GM23338 (cell line): ENCODE measurements around the gene RHBDL3. TPM values are rescaled to one million over a fixed set of nuclear protein-coding genes. Genes with fewer than 3 reads are reported as not detected.

Experiments
- ATAC-seq: fragments of 200-7000 bp; cut with Tn5 transposase; 3 replicates; pipeline ENCODE4 v1.9.1; 2020
- DNase-seq: peaks from one replicate; pipeline ENCODE4 v3.0.0-alpha.2; 2015; ENCODE audit warnings: low spot score
- H2AFZ ChIP-seq: fragments of 200-600 bp; sonication (generic); 2 replicates; pipeline ENCODE4 v1.8.0; 2016; ENCODE audit warnings: antibody characterized with exemption, mild to moderate bottlenecking, moderate library complexity
- H3F3A ChIP-seq: fragments of 200-600 bp; sonication (generic); replicated peaks from 2 replicates; pipeline ENCODE4 v1.8.0; 2017; ENCODE audit warnings: antibody characterized with exemption, mixed run types, low read depth
- H3K27ac ChIP-seq: fragments of 200-600 bp; sonication (generic); 2 replicates; pipeline ENCODE4 v1.6.1; 2016; ENCODE audit warnings: low read depth
- H3K27me3 ChIP-seq: fragments of 200-600 bp; sonication (generic); 2 replicates; pipeline ENCODE4 v1.8.0; 2016; ENCODE audit warnings: mild to moderate bottlenecking, mixed run types, moderate library complexity; ENCODE audit not compliant: insufficient read depth
- H3K36me3 ChIP-seq: fragments of 200-600 bp; sonication (generic); 2 replicates; pipeline ENCODE4 v1.8.0; 2016; ENCODE audit warnings: mild to moderate bottlenecking; ENCODE audit not compliant: insufficient read depth
- H3K4me1 ChIP-seq: fragments of 200-600 bp; sonication (generic); 2 replicates; pipeline ENCODE4 v1.8.0; 2016; ENCODE audit warnings: mild to moderate bottlenecking, moderate library complexity; ENCODE audit not compliant: insufficient read depth
- H3K4me2 ChIP-seq: fragments of 200-600 bp; sonication (generic); 2 replicates; pipeline ENCODE4 v1.7.1; 2017; ENCODE audit warnings: mixed run types
- H3K4me3 ChIP-seq: fragments of 200-600 bp; sonication (generic); 2 replicates; pipeline ENCODE4 v1.6.1; 2016; ENCODE audit warnings: mixed run types
- H3K79me2 ChIP-seq: fragments of 200-600 bp; sonication (generic); replicated peaks from 2 replicates; pipeline ENCODE4 v1.8.0; 2017; ENCODE audit warnings: mild to moderate bottlenecking; ENCODE audit not compliant: insufficient read depth
- H3K9me2 ChIP-seq: fragments of 200-600 bp; sonication (generic); 2 replicates; pipeline ENCODE4 v1.8.0; 2017; ENCODE audit not compliant: insufficient read depth
- H4K20me1 ChIP-seq: fragments of 200-600 bp; sonication (generic); replicated peaks from 2 replicates; pipeline ENCODE4 v1.8.0; 2017; ENCODE audit warnings: mild to moderate bottlenecking; ENCODE audit not compliant: insufficient read depth
- H3K27ac Mint-ChIP-seq: 2 replicates; pipeline ENCODE4 v1.8.0; 2020; ENCODE audit warnings: inconsistent platforms, mild to moderate bottlenecking, moderate library complexity, mixed read lengths
- H3K27me3 Mint-ChIP-seq: 3 replicates; pipeline ENCODE4 v1.8.0; 2022; ENCODE audit warnings: low read depth, mild to moderate bottlenecking, moderate library complexity, mixed read lengths, inconsistent platforms; ENCODE audit not compliant: insufficient read depth, poor library complexity
- H3K36me3 Mint-ChIP-seq: 3 replicates; pipeline ENCODE4 v1.8.0; 2021; ENCODE audit warnings: low read depth, mild to moderate bottlenecking, inconsistent platforms, moderate library complexity, mixed read lengths
- H3K4me1 Mint-ChIP-seq: 3 replicates; pipeline ENCODE4 v1.8.0; 2020; ENCODE audit warnings: mild to moderate bottlenecking, inconsistent platforms, mixed read lengths
- H3K4me3 Mint-ChIP-seq: 3 replicates; pipeline ENCODE4 v1.8.0; 2021; ENCODE audit warnings: moderate library complexity, mild to moderate bottlenecking, inconsistent platforms, mixed read lengths
- H3K9me3 Mint-ChIP-seq: 3 replicates; pipeline ENCODE4 v1.8.0; 2020; ENCODE audit warnings: moderate library complexity, mild to moderate bottlenecking, inconsistent platforms, mixed read lengths
- CREB1 ChIP-seq: fragments of 250-450 bp; sonication (Bioruptor Pico); IDR thresholded peaks from 2 replicates; pipeline ENCODE4 v1.5.0; 2020; ENCODE audit warnings: low read depth, mild to moderate bottlenecking, moderate library complexity
- EZH2 ChIP-seq: fragments of 200-600 bp; sonication (generic); IDR thresholded peaks from one replicate; pipeline ENCODE4 v1.8.0; 2017; ENCODE audit warnings: antibody characterized with exemption, mild to moderate bottlenecking, low read depth; ENCODE audit not compliant: unreplicated experiment
- EZH2phosphoT487 ChIP-seq: fragments of 200-600 bp; sonication (generic); IDR thresholded peaks from one replicate; pipeline ENCODE4 v1.8.1; 2018; ENCODE audit warnings: antibody characterized with exemption; ENCODE audit not compliant: unreplicated experiment
- NANOG ChIP-seq: IDR thresholded peaks from 2 replicates; pipeline ENCODE4 v1.6.1; 2016; ENCODE audit warnings: antibody characterized with exemption, borderline replicate concordance
- POLR2AphosphoS5 ChIP-seq: IDR thresholded peaks from 2 replicates; pipeline ENCODE4 v1.6.1; 2016; ENCODE audit warnings: antibody characterized with exemption, low read depth
- STAT1 ChIP-seq: IDR thresholded peaks from one replicate; pipeline ENCODE4 v1.6.1; 2016; ENCODE audit warnings: antibody characterized with exemption; ENCODE audit not compliant: unreplicated experiment
- ZNF114 ChIP-seq: fragments of 250-450 bp; sonication (Bioruptor Pico); IDR thresholded peaks from 2 replicates; pipeline ENCODE4 v1.5.0; 2020; ENCODE audit warnings: mild to moderate bottlenecking, moderate library complexity
- polyA plus RNA-seq: library from polyadenylated mRNA; unstranded; fragments of >200 nt; fragmentation: Nextera tagmentation; extraction: Ambion mirVana; gene quantifications from 2 replicates; pipeline ENCODE4 v1.2.1, GENCODE V29; 2016
- total RNA-seq: library from RNA; depleted of rRNA; stranded (reverse); fragments of >200 nt; shearing (Covaris generic); gene quantifications from 2 replicates; pipeline ENCODE4 v1.2.3, GENCODE V29; 2014
- TF ChIP-seq, protein P1 (sequence below), 2 experiments: fragments of 200-600 bp in 1 of 2; sonication (generic) in 1 of 2; conservative IDR thresholded peaks; 2 replicates each; pipeline versions ENCODE4 v1.5.1 to v1.6.1; 2016 to 2017; ENCODE audit warnings: antibody characterized with exemption in 2 of 2, low read depth in 2 of 2, mild to moderate bottlenecking in 2 of 2, moderate library complexity in 1 of 2
- TF ChIP-seq, protein P2 (sequence below): IDR thresholded peaks from one replicate; pipeline ENCODE4 v1.6.1; 2018; ENCODE audit warnings: antibody characterized with exemption; ENCODE audit not compliant: unreplicated experiment
- TF ChIP-seq, protein P3 (sequence below): fragments of 250-450 bp; sonication (Bioruptor Pico); IDR thresholded peaks from 2 replicates; pipeline ENCODE4 v1.5.0; 2020; ENCODE audit warnings: mild to moderate bottlenecking, moderate library complexity

Gene RHBDL3
- total and polyA plus RNA-seq, 2 experiments from 2014 or later, result 2.3 to 8.1 TPM

DNA sequence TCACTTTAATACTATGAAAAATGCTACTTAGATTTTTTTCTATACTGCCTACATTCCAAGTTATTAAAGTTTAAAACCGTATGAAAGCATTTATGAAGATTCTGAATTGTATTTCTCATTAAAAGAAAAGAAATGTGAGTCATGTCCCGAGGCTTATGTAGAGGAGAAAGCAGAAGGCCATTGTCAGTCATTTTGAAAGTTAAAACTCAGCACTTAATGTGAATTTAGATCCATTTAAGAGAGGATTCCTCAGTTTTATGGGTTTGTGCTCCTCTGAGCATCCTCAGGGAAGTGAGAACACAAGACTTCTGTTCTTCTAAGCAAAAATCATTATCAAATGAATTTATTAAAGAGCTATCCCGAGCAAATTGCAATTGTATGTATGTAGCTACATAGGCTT is 64.5 kb downstream of the RHBDL3 start (continued):
- TF ChIP-seq, protein P1, sequence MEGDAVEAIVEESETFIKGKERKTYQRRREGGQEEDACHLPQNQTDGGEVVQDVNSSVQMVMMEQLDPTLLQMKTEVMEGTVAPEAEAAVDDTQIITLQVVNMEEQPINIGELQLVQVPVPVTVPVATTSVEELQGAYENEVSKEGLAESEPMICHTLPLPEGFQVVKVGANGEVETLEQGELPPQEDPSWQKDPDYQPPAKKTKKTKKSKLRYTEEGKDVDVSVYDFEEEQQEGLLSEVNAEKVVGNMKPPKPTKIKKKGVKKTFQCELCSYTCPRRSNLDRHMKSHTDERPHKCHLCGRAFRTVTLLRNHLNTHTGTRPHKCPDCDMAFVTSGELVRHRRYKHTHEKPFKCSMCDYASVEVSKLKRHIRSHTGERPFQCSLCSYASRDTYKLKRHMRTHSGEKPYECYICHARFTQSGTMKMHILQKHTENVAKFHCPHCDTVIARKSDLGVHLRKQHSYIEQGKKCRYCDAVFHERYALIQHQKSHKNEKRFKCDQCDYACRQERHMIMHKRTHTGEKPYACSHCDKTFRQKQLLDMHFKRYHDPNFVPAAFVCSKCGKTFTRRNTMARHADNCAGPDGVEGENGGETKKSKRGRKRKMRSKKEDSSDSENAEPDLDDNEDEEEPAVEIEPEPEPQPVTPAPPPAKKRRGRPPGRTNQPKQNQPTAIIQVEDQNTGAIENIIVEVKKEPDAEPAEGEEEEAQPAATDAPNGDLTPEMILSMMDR (conservative IDR thresholded peaks at IDR 0.05; ENCODE audit: low read depth in 2 of 2), result no peak
- TF ChIP-seq ZNF114 (CRISPR knock-in tag), result no peak
- TF ChIP-seq NANOG, result no peak
- TF ChIP-seq EZH2phosphoT487, result no peak
- no peak for TF ChIP-seq CREB1 (CRISPR knock-in tag)
- no peak for TF ChIP-seq EZH2
- TF ChIP-seq, protein P2, sequence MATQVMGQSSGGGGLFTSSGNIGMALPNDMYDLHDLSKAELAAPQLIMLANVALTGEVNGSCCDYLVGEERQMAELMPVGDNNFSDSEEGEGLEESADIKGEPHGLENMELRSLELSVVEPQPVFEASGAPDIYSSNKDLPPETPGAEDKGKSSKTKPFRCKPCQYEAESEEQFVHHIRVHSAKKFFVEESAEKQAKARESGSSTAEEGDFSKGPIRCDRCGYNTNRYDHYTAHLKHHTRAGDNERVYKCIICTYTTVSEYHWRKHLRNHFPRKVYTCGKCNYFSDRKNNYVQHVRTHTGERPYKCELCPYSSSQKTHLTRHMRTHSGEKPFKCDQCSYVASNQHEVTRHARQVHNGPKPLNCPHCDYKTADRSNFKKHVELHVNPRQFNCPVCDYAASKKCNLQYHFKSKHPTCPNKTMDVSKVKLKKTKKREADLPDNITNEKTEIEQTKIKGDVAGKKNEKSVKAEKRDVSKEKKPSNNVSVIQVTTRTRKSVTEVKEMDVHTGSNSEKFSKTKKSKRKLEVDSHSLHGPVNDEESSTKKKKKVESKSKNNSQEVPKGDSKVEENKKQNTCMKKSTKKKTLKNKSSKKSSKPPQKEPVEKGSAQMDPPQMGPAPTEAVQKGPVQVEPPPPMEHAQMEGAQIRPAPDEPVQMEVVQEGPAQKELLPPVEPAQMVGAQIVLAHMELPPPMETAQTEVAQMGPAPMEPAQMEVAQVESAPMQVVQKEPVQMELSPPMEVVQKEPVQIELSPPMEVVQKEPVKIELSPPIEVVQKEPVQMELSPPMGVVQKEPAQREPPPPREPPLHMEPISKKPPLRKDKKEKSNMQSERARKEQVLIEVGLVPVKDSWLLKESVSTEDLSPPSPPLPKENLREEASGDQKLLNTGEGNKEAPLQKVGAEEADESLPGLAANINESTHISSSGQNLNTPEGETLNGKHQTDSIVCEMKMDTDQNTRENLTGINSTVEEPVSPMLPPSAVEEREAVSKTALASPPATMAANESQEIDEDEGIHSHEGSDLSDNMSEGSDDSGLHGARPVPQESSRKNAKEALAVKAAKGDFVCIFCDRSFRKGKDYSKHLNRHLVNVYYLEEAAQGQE, result no peak
- no peak for TF ChIP-seq STAT1

DNA sequence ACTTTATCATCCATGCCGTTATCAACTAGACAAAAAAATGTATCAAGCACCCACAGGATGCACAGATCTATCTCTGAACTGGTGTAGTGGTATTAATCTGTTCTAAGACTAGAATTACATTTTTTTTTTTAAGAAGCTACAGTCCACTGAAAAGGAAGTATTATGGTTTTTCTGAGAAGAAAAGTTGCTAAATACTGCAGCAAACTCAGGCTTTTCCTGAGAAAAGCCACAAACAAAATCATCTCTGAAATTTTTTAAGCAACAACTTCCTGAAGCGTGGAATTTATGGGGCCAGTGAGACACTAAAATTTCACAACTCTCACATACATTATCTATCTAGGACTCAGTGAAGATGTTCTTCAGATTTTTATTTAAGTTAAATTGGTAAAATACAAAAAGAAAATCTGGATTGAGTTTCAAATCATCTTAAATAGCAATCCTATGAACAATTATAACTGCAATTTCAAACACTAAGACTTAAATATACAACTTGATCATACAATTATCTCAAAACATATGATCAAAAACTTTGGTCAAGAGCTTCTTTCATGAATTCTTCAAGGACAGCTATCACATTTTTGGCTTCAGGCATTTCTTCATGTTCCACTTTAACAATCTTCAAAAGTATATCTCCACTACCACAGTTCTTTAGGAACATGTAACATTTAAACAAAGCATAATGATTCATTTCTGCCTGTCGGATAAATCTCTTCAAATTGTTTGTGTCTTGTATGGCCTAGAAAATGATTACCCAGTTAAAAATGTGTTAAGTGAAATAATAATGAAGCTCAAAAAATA is 65.8 kb downstream of the RHBDL3 start:
- Mint-ChIP-seq H3K27ac (no peak overlapping the region), H3K27me3 (peaks cover 2% of the 10 kb centered on the region), H3K9me3 (no peaks in the 10 kb centered on the region), H3K36me3 (peaks cover 38% of the 10 kb centered on the region), H3K4me3 (no peak overlapping the region), H3K4me1 (no peaks in the 10 kb centered on the region)
- Histone ChIP-seq H3K27ac (no peak overlapping the region), H3K36me3 (peaks cover 31% of the 10 kb centered on the region), H3K4me2 (no peak overlapping the region), H2AFZ (no peak overlapping the region), H3K79me2 (no peaks in the 10 kb centered on the region), H4K20me1 (no peaks in the 10 kb centered on the region; the same call in 1 of the 2 replicates), H3F3A (peaks cover 2% of the 10 kb centered on the region; the same call in 1 of the 2 replicates), H3K27me3 (no peaks in the 10 kb centered on the region), H3K9me2 (no peaks in the 10 kb centered on the region), H3K4me3 (no peak overlapping the region), H3K4me1 (no peaks in the 10 kb centered on the region)
- DNase-seq, result no peak
- ATAC-seq, result no peak
- TF ChIP-seq EZH2phosphoT487, result no peak
- TF ChIP-seq, protein P1 (conservative IDR thresholded peaks at IDR 0.05; ENCODE audit: low read depth in 2 of 2), result no peak
- TF ChIP-seq, protein P3, sequence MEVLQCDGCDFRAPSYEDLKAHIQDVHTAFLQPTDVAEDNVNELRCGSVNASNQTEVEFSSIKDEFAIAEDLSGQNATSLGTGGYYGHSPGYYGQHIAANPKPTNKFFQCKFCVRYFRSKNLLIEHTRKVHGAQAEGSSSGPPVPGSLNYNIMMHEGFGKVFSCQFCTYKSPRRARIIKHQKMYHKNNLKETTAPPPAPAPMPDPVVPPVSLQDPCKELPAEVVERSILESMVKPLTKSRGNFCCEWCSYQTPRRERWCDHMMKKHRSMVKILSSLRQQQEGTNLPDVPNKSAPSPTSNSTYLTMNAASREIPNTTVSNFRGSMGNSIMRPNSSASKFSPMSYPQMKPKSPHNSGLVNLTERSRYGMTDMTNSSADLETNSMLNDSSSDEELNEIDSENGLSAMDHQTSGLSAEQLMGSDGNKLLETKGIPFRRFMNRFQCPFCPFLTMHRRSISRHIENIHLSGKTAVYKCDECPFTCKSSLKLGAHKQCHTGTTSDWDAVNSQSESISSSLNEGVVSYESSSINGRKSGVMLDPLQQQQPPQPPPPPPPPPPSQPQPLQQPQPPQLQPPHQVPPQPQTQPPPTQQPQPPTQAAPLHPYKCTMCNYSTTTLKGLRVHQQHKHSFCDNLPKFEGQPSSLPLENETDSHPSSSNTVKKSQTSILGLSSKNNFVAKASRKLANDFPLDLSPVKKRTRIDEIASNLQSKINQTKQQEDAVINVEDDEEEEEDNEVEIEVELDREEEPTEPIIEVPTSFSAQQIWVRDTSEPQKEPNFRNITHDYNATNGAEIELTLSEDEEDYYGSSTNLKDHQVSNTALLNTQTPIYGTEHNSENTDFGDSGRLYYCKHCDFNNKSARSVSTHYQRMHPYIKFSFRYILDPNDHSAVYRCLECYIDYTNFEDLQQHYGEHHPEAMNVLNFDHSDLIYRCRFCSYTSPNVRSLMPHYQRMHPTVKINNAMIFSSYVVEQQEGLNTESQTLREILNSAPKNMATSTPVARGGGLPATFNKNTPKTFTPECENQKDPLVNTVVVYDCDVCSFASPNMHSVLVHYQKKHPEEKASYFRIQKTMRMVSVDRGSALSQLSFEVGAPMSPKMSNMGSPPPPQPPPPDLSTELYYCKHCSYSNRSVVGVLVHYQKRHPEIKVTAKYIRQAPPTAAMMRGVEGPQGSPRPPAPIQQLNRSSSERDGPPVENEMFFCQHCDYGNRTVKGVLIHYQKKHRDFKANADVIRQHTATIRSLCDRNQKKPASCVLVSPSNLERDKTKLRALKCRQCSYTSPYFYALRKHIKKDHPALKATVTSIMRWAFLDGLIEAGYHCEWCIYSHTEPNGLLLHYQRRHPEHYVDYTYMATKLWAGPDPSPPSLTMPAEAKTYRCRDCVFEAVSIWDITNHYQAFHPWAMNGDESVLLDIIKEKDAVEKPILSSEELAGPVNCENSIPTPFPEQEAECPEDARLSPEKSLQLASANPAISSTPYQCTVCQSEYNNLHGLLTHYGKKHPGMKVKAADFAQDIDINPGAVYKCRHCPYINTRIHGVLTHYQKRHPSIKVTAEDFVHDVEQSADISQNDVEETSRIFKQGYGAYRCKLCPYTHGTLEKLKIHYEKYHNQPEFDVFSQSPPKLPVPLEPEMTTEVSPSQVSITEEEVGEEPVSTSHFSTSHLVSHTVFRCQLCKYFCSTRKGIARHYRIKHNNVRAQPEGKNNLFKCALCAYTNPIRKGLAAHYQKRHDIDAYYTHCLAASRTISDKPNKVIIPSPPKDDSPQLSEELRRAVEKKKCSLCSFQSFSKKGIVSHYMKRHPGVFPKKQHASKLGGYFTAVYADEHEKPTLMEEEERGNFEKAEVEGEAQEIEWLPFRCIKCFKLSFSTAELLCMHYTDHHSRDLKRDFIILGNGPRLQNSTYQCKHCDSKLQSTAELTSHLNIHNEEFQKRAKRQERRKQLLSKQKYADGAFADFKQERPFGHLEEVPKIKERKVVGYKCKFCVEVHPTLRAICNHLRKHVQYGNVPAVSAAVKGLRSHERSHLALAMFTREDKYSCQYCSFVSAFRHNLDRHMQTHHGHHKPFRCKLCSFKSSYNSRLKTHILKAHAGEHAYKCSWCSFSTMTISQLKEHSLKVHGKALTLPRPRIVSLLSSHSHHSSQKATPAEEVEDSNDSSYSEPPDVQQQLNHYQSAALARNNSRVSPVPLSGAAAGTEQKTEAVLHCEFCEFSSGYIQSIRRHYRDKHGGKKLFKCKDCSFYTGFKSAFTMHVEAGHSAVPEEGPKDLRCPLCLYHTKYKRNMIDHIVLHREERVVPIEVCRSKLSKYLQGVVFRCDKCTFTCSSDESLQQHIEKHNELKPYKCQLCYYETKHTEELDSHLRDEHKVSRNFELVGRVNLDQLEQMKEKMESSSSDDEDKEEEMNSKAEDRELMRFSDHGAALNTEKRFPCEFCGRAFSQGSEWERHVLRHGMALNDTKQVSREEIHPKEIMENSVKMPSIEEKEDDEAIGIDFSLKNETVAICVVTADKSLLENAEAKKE (CRISPR knock-in tag), result no peak
- no peak for TF ChIP-seq POLR2AphosphoS5
- no peak for TF ChIP-seq CREB1 (CRISPR knock-in tag)
